Bone marrow (tissue), 2 donors: ENCODE results near the gene NELL2.
"Not testable (repeated sequence)": the region's sequence is repeated elsewhere in the genome, so short reads cannot be mapped to it uniquely, and the experiment has no call there.

ENCODE experiments used
- DNase-seq, 2 donors: peaks; one replicate each; lab custom pipeline; 2025; lab: John Stamatoyannopoulos, UW

The NELL2 gene

GRCh38 chr12:44777044-44777443 is 99.1 kb downstream of the NELL2 start:
- no peak for DNase-seq

- DNase-seq, result no peak
Measured at GRCh38 chr12:44775901-44776300, 100.2 kb downstream of the NELL2 start.

GRCh38 chr12:44774815-44775411 is 101.2 kb downstream of the NELL2 start:
- DNase-seq, result no peak

GRCh38 chr12:44771485-44772021 is 104.6 kb downstream of the NELL2 start:
- no peak for DNase-seq

GRCh38 chr12:44765796-44766195 is 110.3 kb downstream of the NELL2 start:
- DNase-seq, result no peak

GRCh38 chr12:44763021-44763420 is 113.1 kb downstream of the NELL2 start:
- DNase-seq, result no peak

- no peak for DNase-seq
Measured at GRCh38 chr12:44759289-44759688, 116.8 kb downstream of the NELL2 start.

GRCh38 chr12:44750468-44750867 is 125.6 kb downstream of the NELL2 start:
- DNase-seq, result no peak

- DNase-seq, result no peak
Measured at GRCh38 chr12:44749566-44749965, 126.5 kb downstream of the NELL2 start.

- no peak for DNase-seq
Measured at GRCh38 chr12:44748950-44749468, 127.1 kb downstream of the NELL2 start.

- not testable (repeated sequence) for DNase-seq
Measured at GRCh38 chr12:44741292-44741980, 134.7 kb downstream of the NELL2 start.

- DNase-seq, result no peak
Measured at GRCh38 chr12:44738051-44738450, 138.1 kb downstream of the NELL2 start.

GRCh38 chr12:44728566-44728965 is 147.5 kb downstream of the NELL2 start:
- DNase-seq, result no peak

- DNase-seq, result no peak
Measured at GRCh38 chr12:44720265-44720664, 155.8 kb downstream of the NELL2 start.

GRCh38 chr12:44717612-44718011 is 158.5 kb downstream of the NELL2 start:
- no peak for DNase-seq

GRCh38 chr12:44716711-44717110 is 159.4 kb downstream of the NELL2 start:
- no peak for DNase-seq

GRCh38 chr12:44711736-44712135 is 164.4 kb downstream of the NELL2 start:
- no peak for DNase-seq

- no peak for DNase-seq
Measured at GRCh38 chr12:44709166-44709565, 166.9 kb downstream of the NELL2 start.

- DNase-seq, result no peak
Measured at GRCh38 chr12:44708218-44708617, 167.9 kb downstream of the NELL2 start.

GRCh38 chr12:44703182-44703910 is 172.8 kb downstream of the NELL2 start:
- DNase-seq, result no peak

- DNase-seq, result no peak
Measured at GRCh38 chr12:44697511-44697910, 178.6 kb downstream of the NELL2 start.

- DNase-seq, result no peak
Measured at GRCh38 chr12:44696542-44696941, 179.6 kb downstream of the NELL2 start.

- no peak for DNase-seq
Measured at GRCh38 chr12:44694017-44694416, 182.1 kb downstream of the NELL2 start.
